PC-3 (cell line): Measurements from ENCODE around the gene THBS4. TPM values are rescaled to one million over a fixed set of nuclear protein-coding genes. Genes with fewer than 3 reads are reported as not detected.

Experiments used
- ATAC-seq: fragments of 200-7000 bp; cut with Tn5 transposase; 2 replicates; pipeline ENCODE4 v1.9.1; 2020; ENCODE audit warnings: mild to moderate bottlenecking, moderate library complexity
- BruUV-seq: library from RNA; stranded (reverse); fragments of 400-500 nt; replicated peaks from 2 replicates; lab custom pipeline; 2021; lab: Mats Ljungman, UMichigan
- CTCF ChIA-PET: fragments of 300-600 bp; sonication (Branson Sonifier 250); formaldehyde crosslinking; loops from one replicate; lab custom pipeline; 2022; ENCODE audit warnings: antibody characterized with exemption; lab: Charles Lee
- POLR2A ChIA-PET: fragments of 300-600 bp; sonication (Branson Sonifier 250); formaldehyde crosslinking; loops from one replicate; lab custom pipeline; 2022; ENCODE audit warnings: antibody characterized with exemption; ENCODE audit not compliant: unreplicated experiment; lab: Charles Lee
- DNase-seq: peaks from one replicate; pipeline ENCODE4 v3.0.0-alpha.2; 2015
- H2AFZ ChIP-seq: fragments of 300-600 bp; sonication (generic); 2 replicates; pipeline ENCODE4 v1.6.0; 2016; ENCODE audit warnings: antibody characterized with exemption, low read length
- H3F3A ChIP-seq: fragments of 300-600 bp; sonication (generic); one replicate; pipeline ENCODE4 v1.6.0; 2017; ENCODE audit warnings: antibody characterized with exemption, low read length, control low read depth, mild to moderate bottlenecking; ENCODE audit not compliant: unreplicated experiment
- H3K27ac ChIP-seq: fragments of 300-600 bp; sonication (generic); 2 replicates; pipeline ENCODE4 v1.5.1; 2016; ENCODE audit warnings: mild to moderate bottlenecking, low read length
- H3K27me3 ChIP-seq: fragments of 300-600 bp; sonication (generic); 2 replicates; pipeline ENCODE4 v1.6.1; 2016; ENCODE audit warnings: low read length, mixed read lengths
- H3K36me3 ChIP-seq: fragments of 300-600 bp; sonication (generic); 2 replicates; pipeline ENCODE4 v1.6.1; 2016; ENCODE audit warnings: low read depth, mixed run types, low read length, mixed read lengths
- H3K4me1 ChIP-seq: fragments of 300-600 bp; sonication (generic); 2 replicates; pipeline ENCODE4 v1.5.1; 2016; ENCODE audit warnings: low read length; ENCODE audit not compliant: insufficient read depth
- H3K4me2 ChIP-seq: fragments of 300-600 bp; sonication (generic); 2 replicates; pipeline ENCODE4 v1.6.0; 2016; ENCODE audit warnings: low read length
- H3K4me3 ChIP-seq: fragments of 300-600 bp; sonication (generic); 2 replicates; pipeline ENCODE4 v1.5.1; 2016; ENCODE audit warnings: mild to moderate bottlenecking, low read length, mixed read lengths
- H3K79me2 ChIP-seq: fragments of 300-600 bp; sonication (generic); 2 replicates; pipeline ENCODE4 v1.6.1; 2017; ENCODE audit warnings: low read length, mixed read lengths
- H3K9ac ChIP-seq: fragments of 300-600 bp; sonication (generic); 2 replicates; pipeline ENCODE4 v1.6.0; 2016; ENCODE audit warnings: mild to moderate bottlenecking, low read length
- H3K9me2 ChIP-seq: fragments of 300-600 bp; sonication (generic); replicated peaks from 2 replicates; pipeline ENCODE4 v1.6.1; 2016; ENCODE audit warnings: mixed run types, low read length, mixed read lengths
- H3K9me3 ChIP-seq: fragments of 300-600 bp; sonication (generic); 2 replicates; pipeline ENCODE4 v1.6.1; 2016; ENCODE audit warnings: low read length, mixed read lengths
- H4K20me1 ChIP-seq: fragments of 300-600 bp; sonication (generic); 2 replicates; pipeline ENCODE4 v1.6.1; 2016; ENCODE audit warnings: low read length, mixed read lengths
- EZH2 ChIP-seq: fragments of 300-600 bp; sonication (generic); IDR thresholded peaks from one replicate; pipeline ENCODE4 v1.6.1; 2017; ENCODE audit warnings: antibody characterized with exemption, mild to moderate bottlenecking, low read length; ENCODE audit not compliant: unreplicated experiment
- EZH2phosphoT487 ChIP-seq: fragments of 300-600 bp; sonication (generic); IDR thresholded peaks from 2 replicates; pipeline ENCODE4 v1.6.1; 2018; ENCODE audit warnings: mild to moderate bottlenecking, antibody characterized with exemption, low read length, borderline replicate concordance
- intact Hi-C: fragments of 100-400 bp; cut with micrococcal nuclease; formaldehyde crosslinking; loops from 2 replicates; pipeline ENCODE4 v1.9.0; 2023
- total RNA-seq: library from RNA; depleted of rRNA; stranded (reverse); fragments of >200 nt; gene quantifications from 2 replicates; pipeline ENCODE4 v1.2.3, GENCODE V29; 2014
- TF ChIP-seq, protein P1 (sequence below): fragments of 300-600 bp; sonication (generic); conservative IDR thresholded peaks from 2 replicates; pipeline ENCODE4 v1.5.1; 2017; ENCODE audit warnings: antibody characterized with exemption, low read depth, mild to moderate bottlenecking, low read length

The THBS4 gene
- total RNA-seq, 1 experiment from 2014 or later, result 0.29 TPM

DNA sequence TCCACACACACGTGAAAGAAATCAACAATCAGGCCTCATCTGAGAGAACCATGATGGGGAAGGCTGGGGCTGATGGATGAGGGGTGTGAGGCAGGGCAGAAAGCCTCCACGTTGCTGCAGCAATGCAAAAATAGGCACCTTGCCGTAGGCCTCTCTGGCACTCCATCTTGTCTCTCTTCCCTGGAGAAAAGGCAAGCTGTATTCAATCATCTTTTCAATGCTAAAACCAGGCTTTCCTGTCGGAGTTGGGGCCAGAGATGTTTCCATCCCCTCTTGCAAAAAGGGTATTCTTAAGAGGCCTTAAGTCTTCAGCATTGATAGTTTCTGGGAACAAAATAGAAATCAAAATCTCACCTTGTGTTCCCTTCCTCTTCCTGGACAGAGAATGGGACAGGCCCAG, 80.9 kb downstream of the THBS4 start:
- BruUV-seq, result no TSS peak
- POLR2A ChIA-PET, result no interaction called here
- no peak for TF ChIP-seq EZH2phosphoT487
- no peak for TF ChIP-seq EZH2
- TF ChIP-seq, protein P1, sequence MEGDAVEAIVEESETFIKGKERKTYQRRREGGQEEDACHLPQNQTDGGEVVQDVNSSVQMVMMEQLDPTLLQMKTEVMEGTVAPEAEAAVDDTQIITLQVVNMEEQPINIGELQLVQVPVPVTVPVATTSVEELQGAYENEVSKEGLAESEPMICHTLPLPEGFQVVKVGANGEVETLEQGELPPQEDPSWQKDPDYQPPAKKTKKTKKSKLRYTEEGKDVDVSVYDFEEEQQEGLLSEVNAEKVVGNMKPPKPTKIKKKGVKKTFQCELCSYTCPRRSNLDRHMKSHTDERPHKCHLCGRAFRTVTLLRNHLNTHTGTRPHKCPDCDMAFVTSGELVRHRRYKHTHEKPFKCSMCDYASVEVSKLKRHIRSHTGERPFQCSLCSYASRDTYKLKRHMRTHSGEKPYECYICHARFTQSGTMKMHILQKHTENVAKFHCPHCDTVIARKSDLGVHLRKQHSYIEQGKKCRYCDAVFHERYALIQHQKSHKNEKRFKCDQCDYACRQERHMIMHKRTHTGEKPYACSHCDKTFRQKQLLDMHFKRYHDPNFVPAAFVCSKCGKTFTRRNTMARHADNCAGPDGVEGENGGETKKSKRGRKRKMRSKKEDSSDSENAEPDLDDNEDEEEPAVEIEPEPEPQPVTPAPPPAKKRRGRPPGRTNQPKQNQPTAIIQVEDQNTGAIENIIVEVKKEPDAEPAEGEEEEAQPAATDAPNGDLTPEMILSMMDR, result no peak
- Histone ChIP-seq H3K4me3 (no peak overlapping the region), H2AFZ (no peak overlapping the region), H3K79me2 (no peaks in the 10 kb centered on the region), H3K9ac (no peak overlapping the region), H3K27me3 (no peaks in the 10 kb centered on the region), H3K27ac (no peak overlapping the region), H3K4me1 (no peaks in the 10 kb centered on the region), H3K9me2 (no peaks in the 10 kb centered on the region), H3K36me3 (no peaks in the 10 kb centered on the region), H3F3A (no peaks in the 10 kb centered on the region), H3K9me3 (no peaks in the 10 kb centered on the region), H4K20me1 (no peaks in the 10 kb centered on the region), H3K4me2 (no peak overlapping the region)
- intact Hi-C loops, result no loop called here
- no peak for ATAC-seq
- no peak for DNase-seq
- CTCF ChIA-PET, result no interaction called here

DNA sequence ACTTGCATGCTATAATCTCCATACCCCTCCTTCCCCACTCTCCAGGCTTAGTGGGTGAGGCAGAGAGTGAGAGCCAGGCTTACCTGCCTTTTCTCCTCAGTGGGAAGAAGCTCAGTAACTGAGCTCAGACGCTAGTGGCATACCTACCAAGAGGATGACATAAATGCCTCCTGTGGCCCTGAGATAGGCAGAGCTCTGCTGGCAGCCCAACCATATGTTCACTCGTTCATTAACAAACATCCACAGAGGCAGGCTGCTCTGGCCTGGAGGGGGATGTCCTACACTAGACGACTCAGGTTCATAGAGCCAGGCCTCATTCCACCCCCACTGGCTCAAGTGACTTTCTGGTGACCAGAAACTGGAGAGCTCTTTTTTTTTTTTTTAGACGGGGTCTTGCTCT, 81.3 kb downstream of the THBS4 start:
- ChIA-PET POLR2A (no interaction called here), CTCF (no interaction called here)
- TF ChIP-seq EZH2phosphoT487, result no peak
- TF ChIP-seq EZH2, result no peak
- TF ChIP-seq, protein P1, result no peak
- H4K20me1 ChIP-seq, result no peaks in the 10 kb centered on the region
- no peaks in the 10 kb centered on the region for H3K4me1 ChIP-seq
- ATAC-seq, result no peak
- H3K4me3 ChIP-seq, result no peak overlapping the region
- BruUV-seq, result no TSS peak
- no peaks in the 10 kb centered on the region for H3K79me2 ChIP-seq
- H3K27me3 ChIP-seq, result no peaks in the 10 kb centered on the region
- H3K9me3 ChIP-seq, result no peaks in the 10 kb centered on the region
- no peak overlapping the region for H2AFZ ChIP-seq
- no peaks in the 10 kb centered on the region for H3K9me2 ChIP-seq
- DNase-seq, result no peak
- no peak overlapping the region for H3K4me2 ChIP-seq
- intact Hi-C loops, result no loop called here
- H3K27ac ChIP-seq, result no peak overlapping the region
- H3K9ac ChIP-seq, result no peak overlapping the region
- H3K36me3 ChIP-seq, result no peaks in the 10 kb centered on the region
- H3F3A ChIP-seq, result no peaks in the 10 kb centered on the region

DNA sequence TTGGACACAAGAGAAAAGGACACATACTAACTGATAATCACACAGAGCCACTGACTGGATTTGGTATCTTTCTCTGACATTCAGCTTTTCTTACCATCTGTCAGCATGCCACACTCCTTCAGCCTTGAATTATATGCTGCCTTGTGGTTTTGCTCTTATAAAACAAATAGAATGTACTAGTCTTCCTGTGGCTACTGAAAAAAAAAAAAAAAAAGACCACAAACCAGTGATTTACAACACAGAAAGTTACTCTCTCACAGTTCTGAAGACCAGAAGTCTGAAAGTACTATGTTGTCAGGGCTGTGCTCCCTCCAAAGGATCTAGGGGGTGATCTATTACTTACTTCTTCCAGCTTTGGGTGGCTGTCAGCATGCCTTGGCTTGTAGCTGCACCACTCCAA, 82.3 kb downstream of the THBS4 start:
- Histone ChIP-seq H3K79me2 (no peaks in the 10 kb centered on the region), H3K9me2 (no peaks in the 10 kb centered on the region), H3K9ac (no peak overlapping the region), H3K36me3 (no peaks in the 10 kb centered on the region), H3F3A (no peaks in the 10 kb centered on the region), H3K9me3 (no peaks in the 10 kb centered on the region), H2AFZ (no peak overlapping the region), H3K4me3 (no peak overlapping the region), H4K20me1 (no peaks in the 10 kb centered on the region), H3K27me3 (no peaks in the 10 kb centered on the region), H3K27ac (no peak overlapping the region), H3K4me1 (no peaks in the 10 kb centered on the region), H3K4me2 (no peak overlapping the region)
- DNase-seq, result no peak
- POLR2A ChIA-PET, result no interaction called here
- TF ChIP-seq, protein P1, result no peak
- TF ChIP-seq EZH2phosphoT487 (no peak), EZH2 (no peak)
- no TSS peak for BruUV-seq
- CTCF ChIA-PET, result no interaction called here
- no peak for ATAC-seq
- intact Hi-C loops, result no loop called here
